ENCODE measurements around the gene IGFBP6.

The IGFBP6 gene

GRCh38 chr12:53122961-53123468 is 25.5 kb downstream of the IGFBP6 start:
- DNase-seq = no peak

DNA sequence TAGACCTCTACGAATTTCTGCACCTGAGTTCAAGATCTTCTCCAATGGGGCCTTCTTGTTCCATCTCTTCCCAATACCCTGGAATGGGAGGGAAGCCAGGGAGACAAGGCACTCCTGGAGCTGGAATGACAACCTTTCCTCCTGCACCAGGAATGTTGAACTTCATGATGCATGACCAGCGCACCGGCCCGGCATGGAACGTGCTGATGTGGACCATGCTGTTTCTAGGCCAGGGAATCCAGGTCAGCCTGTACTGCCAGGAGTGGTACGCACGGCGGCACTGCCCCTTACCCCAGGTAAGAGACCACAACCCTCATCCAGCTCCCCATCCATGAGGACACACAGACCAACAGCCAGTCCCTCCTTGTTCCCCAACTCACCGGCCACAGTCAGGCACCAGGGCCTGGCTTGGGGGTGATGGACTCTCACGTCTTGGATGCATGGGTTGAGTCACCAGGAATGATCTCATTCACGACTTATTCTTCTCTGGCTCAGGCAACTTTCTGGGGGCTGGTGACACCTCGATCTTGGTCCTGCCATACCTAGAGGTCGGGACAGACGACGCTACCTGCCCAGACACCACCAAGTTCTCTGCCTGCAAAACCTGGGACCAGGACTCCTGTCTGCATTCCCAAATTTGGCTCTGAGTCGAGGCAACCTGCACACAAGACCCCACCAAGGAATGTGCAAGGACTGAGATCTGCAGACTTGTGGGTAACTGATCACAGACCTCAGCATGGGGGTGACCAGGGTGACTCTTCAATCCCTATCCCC is 26.3 kb downstream of the IGFBP6 start:
- DNase-seq = no peak

DNA sequence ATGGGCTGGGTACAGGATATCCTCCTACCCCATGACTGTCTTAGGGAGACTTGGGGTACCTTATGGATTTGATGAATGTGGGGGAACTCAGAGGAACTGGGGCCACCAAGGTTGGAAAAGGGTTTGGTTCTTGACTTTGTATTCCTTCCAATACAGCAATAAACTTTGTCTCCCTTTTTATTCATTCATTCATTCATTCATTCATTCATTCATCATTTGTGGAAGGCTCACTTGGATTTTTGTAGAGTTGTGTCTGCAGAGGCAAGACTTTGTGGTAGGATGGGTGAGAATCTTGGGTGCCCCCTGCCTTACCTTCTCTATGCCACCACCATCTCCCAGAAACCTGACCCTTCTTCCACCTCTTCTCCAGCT is 26.9 kb downstream of the IGFBP6 start:
- DNase-seq = no peak

GRCh38 chr12:53127169-53127568 is 29.7 kb downstream of the IGFBP6 start:
- DNase-seq = no peak

DNA sequence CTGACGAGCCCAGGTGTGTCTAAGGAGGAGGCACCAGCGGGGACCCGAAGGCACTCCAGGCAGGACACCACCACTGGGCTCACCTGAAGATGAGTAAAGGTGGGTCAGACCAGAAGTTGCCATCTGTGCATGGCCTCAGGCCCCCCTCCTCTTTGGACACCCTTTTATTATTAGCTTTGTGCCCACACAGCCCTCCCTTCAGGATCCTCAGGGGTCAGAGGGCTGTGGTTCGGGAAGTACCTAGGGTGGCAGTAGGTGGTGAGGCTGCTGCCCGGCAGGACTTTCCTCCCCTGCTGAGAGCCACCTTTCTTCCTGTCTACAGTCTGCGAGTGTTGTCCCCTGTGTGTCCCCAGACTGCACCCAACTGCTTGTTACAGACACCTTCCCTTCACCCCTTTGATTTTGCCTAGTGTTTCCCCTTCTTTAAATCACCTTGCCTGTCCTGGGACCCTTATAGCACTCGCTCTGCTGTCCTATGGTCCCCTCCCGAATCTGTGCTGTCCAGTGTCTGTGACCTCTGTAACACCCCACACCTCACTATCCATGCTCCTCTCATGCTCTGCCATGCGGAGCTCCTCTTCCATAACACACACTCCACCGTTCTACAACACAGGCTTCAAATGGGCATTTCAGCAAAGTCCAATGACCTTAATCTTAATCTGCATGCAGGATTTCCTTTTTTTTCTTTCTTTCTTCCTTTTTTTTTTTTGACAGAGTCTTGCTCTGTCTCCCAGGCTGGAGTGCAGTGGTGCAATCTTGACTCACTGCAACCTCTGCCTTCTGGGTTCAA is 31.5 kb downstream of the IGFBP6 start:
- peak; percentile 24 for DNase-seq

GRCh38 chr12:53131844-53132243 is 34.4 kb downstream of the IGFBP6 start:
- DNase-seq = no peak

- no peak for DNase-seq
These were observed 36.3 kb downstream of the IGFBP6 start for GRCh38 chr12:53133722-53134121.

DNA sequence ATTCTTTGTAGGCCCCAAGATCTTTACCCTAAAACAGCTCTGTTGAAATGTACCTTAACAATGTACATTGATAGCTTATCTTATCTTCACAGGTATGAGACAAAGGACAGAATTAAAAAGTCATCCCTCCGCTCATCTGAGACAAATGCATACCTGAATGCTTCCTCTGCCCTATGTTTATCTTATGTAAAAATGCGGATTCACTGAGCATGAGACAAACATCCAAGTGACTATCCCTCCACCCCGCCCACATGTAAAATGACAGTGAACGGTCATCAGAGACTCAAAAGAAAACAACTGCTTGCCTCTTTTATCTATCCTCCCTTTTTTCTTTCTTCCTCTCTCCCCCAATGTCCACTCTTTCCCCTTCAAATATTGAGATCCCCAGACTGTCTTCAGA is 45.9 kb downstream of the IGFBP6 start:
- no peak for DNase-seq

DNA sequence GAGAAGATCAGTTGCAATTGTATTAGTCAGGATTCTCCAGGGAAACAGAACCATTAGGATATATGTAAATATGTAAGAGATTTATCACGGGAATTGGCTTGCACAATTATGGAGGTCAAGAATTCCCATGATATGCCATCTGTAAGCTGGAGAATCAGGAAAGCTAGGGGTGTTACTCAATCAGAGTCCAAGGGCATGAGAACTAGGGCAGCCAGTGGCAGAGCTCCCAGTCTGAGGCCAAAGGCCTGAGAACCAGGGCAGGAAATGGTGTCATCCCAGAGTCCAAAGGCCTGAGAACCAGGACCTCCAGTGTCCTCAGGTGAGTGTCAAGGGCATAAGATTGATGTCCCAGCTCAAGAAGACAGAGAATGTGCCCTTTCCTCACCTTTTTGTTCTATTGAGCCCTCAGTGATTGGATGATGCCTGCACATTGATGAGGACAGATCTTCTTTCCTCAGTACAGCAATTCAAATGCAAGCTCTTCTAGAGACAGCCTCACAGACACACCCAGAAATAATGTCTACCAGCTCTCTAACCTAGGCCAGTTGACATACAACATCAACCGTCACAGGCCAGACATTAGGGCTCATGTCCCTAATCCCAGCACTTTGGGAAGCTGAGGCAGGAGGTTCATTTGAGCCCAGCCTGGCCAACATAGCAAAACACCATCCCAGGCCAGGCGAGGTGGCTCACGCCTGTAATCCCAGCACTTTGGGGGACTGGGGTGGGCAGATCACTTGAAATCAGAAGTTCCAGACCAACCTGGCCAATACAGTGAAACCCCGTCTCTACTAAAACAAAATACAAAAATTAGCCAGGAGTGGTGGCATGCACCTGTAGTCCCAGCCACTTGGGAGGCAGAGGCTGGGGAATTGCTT is 48.2 kb downstream of the IGFBP6 start:
- no peak for DNase-seq

GRCh38 chr12:53147181-53147580 is 49.7 kb downstream of the IGFBP6 start:
- DNase-seq = no peak

DNA sequence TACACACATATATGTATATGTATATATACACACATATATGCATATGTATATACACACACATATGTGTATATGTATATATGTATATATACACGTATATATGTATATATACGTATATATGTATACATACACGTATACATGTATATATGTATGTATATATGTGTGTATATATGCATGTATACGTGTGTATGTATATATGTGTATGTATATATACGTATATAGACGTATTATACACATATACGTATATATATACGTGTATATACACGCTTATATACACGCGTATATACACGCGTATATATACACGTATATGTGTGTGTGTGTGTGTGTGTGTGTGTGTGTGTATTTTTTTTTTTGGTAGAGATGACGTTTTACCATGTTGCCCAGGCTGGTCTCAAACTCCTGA is 50.2 kb downstream of the IGFBP6 start:
- DNase-seq = no peak

DNA sequence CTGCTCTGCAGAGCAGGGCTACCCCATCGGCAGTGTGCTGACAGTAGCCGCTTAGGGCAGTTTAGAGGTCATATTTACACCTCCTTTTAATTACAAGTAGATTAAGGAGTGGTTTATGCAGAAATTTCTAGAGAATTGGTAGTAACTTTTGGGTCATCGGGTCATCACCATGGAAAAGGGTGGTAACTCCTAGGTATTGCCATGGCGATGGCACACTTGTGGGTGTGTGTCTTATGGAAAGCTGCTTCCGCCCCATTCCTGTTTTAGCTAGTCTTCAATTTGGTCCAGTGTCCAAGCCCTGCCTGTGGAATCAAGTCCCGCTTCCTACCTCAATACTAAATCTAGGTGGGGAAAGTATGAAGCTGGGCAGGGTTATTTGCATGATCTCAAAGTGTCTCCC is 53.6 kb downstream of the IGFBP6 start:
- no peak for DNase-seq
